Keratinocyte (primary cell): ENCODE data around the gene B3GNT9.

Experiments
- EZH2 ChIP-seq: IDR thresholded peaks from one replicate; pipeline ENCODE4 v1.6.1; 2012; ENCODE audit warnings: inconsistent platforms, mild to moderate bottlenecking, low read length, moderate library complexity
- TF ChIP-seq, protein P1 (sequence below), 3 experiments: IDR thresholded peaks in 1 of 3; conservative IDR thresholded peaks in 1 of 3; optimal IDR thresholded peaks in 1 of 3; 2 replicates in 2 of 3; 3 replicates in 1 of 3; pipeline versions ENCODE3 to v1.5.1; 2011; ENCODE audit warnings: low read length in 3 of 3, mild to moderate bottlenecking in 3 of 3, moderate library complexity in 2 of 3, control low read depth in 1 of 3, inconsistent platforms in 1 of 3; ENCODE audit not compliant: insufficient read depth in 2 of 3; ENCODE audit errors: extremely low read depth in 1 of 3

GRCh38 chr16:67193536-67193935 lies 42.7 kb upstream of the B3GNT9 start:
- TF ChIP-seq, protein P1, sequence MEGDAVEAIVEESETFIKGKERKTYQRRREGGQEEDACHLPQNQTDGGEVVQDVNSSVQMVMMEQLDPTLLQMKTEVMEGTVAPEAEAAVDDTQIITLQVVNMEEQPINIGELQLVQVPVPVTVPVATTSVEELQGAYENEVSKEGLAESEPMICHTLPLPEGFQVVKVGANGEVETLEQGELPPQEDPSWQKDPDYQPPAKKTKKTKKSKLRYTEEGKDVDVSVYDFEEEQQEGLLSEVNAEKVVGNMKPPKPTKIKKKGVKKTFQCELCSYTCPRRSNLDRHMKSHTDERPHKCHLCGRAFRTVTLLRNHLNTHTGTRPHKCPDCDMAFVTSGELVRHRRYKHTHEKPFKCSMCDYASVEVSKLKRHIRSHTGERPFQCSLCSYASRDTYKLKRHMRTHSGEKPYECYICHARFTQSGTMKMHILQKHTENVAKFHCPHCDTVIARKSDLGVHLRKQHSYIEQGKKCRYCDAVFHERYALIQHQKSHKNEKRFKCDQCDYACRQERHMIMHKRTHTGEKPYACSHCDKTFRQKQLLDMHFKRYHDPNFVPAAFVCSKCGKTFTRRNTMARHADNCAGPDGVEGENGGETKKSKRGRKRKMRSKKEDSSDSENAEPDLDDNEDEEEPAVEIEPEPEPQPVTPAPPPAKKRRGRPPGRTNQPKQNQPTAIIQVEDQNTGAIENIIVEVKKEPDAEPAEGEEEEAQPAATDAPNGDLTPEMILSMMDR (optimal IDR thresholded peaks at IDR 0.05 in 1 of 3, IDR thresholded peaks at IDR 0.05 in 1 of 3, conservative IDR thresholded peaks at IDR 0.05 in 1 of 3; ENCODE audit: extremely low read depth in 1 of 3, insufficient read depth in 2 of 3, low read length in 3 of 3) = no peak
- no peak for TF ChIP-seq EZH2
